Measurements from ENCODE around the gene OR12D1. TPM values are rescaled to one million over a fixed set of nuclear protein-coding genes. Genes with fewer than 3 reads are reported as not detected.

Gene OR12D1
- total and polyA plus RNA-seq, 9 of the 15 experiments (the other 6 are each of a cell fraction or from before 2014, with no cell fraction given), result not detected

- TF ChIP-seq, protein P1, sequence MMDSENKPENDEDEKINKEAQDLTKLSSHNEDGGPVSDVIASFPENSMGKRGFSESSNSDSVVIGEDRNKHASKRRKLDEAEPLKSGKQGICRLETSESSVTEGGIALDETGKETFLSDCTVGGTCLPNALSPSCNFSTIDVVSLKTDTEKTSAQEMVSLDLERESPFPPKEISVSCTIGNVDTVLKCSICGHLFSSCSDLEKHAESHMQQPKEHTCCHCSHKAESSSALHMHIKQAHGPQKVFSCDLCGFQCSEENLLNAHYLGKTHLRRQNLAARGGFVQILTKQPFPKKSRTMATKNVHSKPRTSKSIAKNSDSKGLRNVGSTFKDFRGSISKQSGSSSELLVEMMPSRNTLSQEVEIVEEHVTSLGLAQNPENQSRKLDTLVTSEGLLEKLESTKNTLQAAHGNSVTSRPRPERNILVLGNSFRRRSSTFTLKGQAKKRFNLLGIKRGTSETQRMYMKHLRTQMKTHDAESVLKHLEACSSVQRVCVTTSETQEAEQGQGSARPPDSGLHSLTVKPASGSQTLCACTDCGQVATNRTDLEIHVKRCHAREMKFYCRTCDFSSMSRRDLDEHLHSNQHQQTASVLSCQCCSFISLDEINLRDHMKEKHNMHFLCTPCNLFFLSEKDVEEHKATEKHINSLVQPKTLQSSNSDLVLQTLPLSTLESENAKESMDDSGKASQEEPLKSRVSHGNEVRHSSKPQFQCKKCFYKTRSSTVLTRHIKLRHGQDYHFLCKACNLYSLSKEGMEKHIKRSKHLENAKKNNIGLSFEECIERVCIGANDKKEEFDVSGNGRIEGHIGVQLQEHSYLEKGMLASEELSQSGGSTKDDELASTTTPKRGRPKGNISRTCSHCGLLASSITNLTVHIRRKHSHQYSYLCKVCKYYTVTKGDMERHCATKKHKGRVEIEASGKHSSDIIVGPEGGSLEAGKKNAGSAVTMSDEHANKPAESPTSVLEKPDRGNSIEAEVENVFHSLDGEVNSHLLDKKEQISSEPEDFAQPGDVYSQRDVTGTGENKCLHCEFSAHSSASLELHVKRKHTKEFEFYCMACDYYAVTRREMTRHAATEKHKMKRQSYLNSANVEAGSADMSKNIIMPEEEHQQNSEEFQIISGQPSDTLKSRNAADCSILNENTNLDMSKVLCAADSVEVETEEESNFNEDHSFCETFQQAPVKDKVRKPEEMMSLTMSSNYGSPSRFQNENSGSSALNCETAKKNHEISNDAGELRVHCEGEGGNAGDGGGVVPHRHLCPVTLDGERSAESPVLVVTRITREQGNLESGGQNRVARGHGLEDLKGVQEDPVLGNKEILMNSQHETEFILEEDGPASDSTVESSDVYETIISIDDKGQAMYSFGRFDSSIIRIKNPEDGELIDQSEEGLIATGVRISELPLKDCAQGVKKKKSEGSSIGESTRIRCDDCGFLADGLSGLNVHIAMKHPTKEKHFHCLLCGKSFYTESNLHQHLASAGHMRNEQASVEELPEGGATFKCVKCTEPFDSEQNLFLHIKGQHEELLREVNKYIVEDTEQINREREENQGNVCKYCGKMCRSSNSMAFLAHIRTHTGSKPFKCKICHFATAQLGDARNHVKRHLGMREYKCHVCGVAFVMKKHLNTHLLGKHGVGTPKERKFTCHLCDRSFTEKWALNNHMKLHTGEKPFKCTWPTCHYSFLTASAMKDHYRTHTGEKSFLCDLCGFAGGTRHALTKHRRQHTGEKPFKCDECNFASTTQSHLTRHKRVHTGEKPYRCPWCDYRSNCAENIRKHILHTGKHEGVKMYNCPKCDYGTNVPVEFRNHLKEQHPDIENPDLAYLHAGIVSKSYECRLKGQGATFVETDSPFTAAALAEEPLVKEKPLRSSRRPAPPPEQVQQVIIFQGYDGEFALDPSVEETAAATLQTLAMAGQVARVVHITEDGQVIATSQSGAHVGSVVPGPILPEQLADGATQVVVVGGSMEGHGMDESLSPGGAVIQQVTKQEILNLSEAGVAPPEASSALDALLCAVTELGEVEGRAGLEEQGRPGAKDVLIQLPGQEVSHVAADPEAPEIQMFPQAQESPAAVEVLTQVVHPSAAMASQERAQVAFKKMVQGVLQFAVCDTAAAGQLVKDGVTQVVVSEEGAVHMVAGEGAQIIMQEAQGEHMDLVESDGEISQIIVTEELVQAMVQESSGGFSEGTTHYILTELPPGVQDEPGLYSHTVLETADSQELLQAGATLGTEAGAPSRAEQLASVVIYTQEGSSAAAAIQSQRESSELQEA (IDR thresholded peaks at IDR 0.05; ENCODE audit: low read depth), result no peak
- no peak for TF ChIP-seq MAX (CRISPR knock-in tag; IDR thresholded peaks at IDR 0.05)
- TF ChIP-seq CEBPZ (IDR thresholded peaks at IDR 0.05; ENCODE audit: borderline replicate concordance, low read depth, low read length), result no peak
- no peak for TF ChIP-seq CHD4 (IDR thresholded peaks at IDR 0.05; ENCODE audit: insufficient read depth, insufficient replicate concordance, low read depth, low read length, poor library complexity, severe bottlenecking)
- no peak for TF ChIP-seq ZNF263 (CRISPR knock-in tag; IDR thresholded peaks at IDR 0.05; ENCODE audit: borderline replicate concordance)
- TF ChIP-seq GTF2B (IDR thresholded peaks at IDR 0.05; ENCODE audit: extremely low read depth, insufficient read length), result no peak
- no peak for TF ChIP-seq CBX3 (IDR thresholded peaks at IDR 0.05; ENCODE audit: borderline replicate concordance in 1 of 2, low read length in 2 of 2)
- TF ChIP-seq ZBTB49 (CRISPR knock-in tag; IDR thresholded peaks at IDR 0.05; ENCODE audit: borderline replicate concordance), result no peak
- TF ChIP-seq, protein P2, sequence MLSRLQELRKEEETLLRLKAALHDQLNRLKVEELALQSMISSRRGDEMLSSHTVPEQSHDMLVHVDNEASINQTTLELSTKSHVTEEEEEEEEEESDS (CRISPR knock-in tag; IDR thresholded peaks at IDR 0.05), result no peak
Measured at GRCh38 chr6:29395331-29395730, 19.4 kb upstream of the OR12D1 start, which contains the start of gene OR12D2 (continued).
